ENCODE results near the gene KLHL1. TPM values are rescaled to one million over a fixed set of nuclear protein-coding genes. Genes with fewer than 3 reads are reported as not detected.

Gene KLHL1
- total RNA-seq, 1 experiment from 2014 or later = not detected

DNA sequence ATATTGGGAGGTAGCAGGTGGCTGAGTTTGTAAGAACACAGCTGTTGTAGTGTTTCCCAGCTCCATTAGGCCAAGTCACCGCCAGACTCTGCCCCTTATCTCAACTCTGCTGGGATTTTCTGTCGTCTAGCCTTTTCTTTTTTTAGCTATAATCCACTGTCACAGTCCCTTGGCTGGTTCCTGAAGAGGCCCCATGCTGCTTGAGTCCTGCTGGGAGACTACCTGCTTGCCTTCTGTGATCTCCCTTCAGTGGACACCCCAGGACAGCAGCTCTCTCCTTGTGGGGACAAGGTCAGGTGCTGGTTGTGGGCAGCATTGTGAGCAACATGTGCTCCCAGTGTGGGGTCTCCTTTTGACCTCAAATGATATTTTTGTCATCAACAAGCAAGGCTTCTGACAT lies 195.6 kb downstream of the KLHL1 start (continued):
- TF ChIP-seq, protein P1, sequence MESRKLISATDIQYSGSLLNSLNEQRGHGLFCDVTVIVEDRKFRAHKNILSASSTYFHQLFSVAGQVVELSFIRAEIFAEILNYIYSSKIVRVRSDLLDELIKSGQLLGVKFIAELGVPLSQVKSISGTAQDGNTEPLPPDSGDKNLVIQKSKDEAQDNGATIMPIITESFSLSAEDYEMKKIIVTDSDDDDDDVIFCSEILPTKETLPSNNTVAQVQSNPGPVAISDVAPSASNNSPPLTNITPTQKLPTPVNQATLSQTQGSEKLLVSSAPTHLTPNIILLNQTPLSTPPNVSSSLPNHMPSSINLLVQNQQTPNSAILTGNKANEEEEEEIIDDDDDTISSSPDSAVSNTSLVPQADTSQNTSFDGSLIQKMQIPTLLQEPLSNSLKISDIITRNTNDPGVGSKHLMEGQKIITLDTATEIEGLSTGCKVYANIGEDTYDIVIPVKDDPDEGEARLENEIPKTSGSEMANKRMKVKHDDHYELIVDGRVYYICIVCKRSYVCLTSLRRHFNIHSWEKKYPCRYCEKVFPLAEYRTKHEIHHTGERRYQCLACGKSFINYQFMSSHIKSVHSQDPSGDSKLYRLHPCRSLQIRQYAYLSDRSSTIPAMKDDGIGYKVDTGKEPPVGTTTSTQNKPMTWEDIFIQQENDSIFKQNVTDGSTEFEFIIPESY (IDR thresholded peaks at IDR 0.05; ENCODE audit: extremely low read depth, insufficient replicate concordance, low read length) = no peak
- TF ChIP-seq SIN3A (IDR thresholded peaks at IDR 0.05; ENCODE audit: low read depth) (no peak), POLR2A (IDR thresholded peaks at IDR 0.05; ENCODE audit: borderline replicate concordance, extremely low read depth, insufficient read depth, insufficient read length) (no peak), JUND (IDR thresholded peaks at IDR 0.05) (no peak), FOSL1 (IDR thresholded peaks at IDR 0.05; ENCODE audit: low read depth) (no peak), EGR1 (IDR thresholded peaks at IDR 0.05; ENCODE audit: low read depth) (no peak), EZH2phosphoT487 (IDR thresholded peaks at IDR 0.05; ENCODE audit: borderline replicate concordance) (no peak)
- TF ChIP-seq, protein P2, sequence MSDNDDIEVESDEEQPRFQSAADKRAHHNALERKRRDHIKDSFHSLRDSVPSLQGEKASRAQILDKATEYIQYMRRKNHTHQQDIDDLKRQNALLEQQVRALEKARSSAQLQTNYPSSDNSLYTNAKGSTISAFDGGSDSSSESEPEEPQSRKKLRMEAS (IDR thresholded peaks at IDR 0.05) = no peak

DNA sequence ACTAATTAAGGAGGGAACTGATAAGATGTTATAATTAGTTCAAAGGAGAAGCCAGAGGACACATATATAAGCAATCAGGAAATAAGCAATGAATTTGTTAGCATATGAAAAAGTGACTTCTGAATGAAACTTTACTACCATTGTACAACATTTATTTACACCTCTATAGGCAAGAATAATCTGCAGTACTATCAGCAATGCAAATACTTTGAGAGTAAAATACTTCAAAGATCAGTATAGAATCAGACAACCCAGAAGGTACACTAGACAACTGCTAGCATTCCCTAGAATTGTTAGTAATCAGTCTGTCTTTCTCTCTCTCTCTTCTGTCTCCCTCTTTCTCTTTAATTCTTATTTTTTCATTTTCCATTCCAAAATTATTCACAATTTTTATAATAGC lies 197.5 kb downstream of the KLHL1 start:
- ATAC-seq = no peak
- H3K27me3 ChIP-seq (ENCODE audit: insufficient read depth, low read length) = no peaks in the 10 kb centered on the region
- no peaks in the 10 kb centered on the region for H3K36me3 ChIP-seq (ENCODE audit: control insufficient read depth in 1 of 2, insufficient read depth in 2 of 2, low read length in 2 of 2)
- no peaks in the 10 kb centered on the region for H3K9me2 ChIP-seq (ENCODE audit: insufficient read depth)
- DNase-seq (ENCODE audit: low read depth, low spot score) = no peak
- no peaks in the 10 kb centered on the region for H4K20me1 ChIP-seq (ENCODE audit: insufficient read depth)
- no peak overlapping the region for H3K27ac ChIP-seq (ENCODE audit: low read depth, low read length)
- H3K9ac ChIP-seq (ENCODE audit: low read length) = no peak overlapping the region
- no peaks in the 10 kb centered on the region for H3K9me3 ChIP-seq (ENCODE audit: control insufficient read depth in 1 of 2, insufficient read depth in 1 of 2, low read depth in 1 of 2, low read length in 2 of 2)
- ChIA-PET CTCF (no interaction called here), RAD21 (ENCODE audit: low non-redundant PET in 1 of 2, low total read pairs in 2 of 2, uncharacterized antibody in 2 of 2, unreplicated experiment in 2 of 2) (no interaction called here), POLR2A (no interaction called here)
- no peaks in the 10 kb centered on the region for H3K4me1 ChIP-seq (ENCODE audit: control insufficient read depth in 1 of 2, insufficient read depth in 2 of 2, low read length in 2 of 2)
- H2AFZ ChIP-seq (ENCODE audit: low read depth, low read length, poor library complexity, severe bottlenecking) = no peak overlapping the region
- BruUV-seq (replicated peaks) = no TSS peak
- no peak overlapping the region for H3K4me2 ChIP-seq (ENCODE audit: low read length)
- intact Hi-C loops (cut with micrococcal nuclease) = no loop called here
- no peaks in the 10 kb centered on the region for H3K79me2 ChIP-seq (ENCODE audit: insufficient read depth, low read length)
- H3K4me3 ChIP-seq (replicated peaks in 1 of 2; ENCODE audit: low read depth in 1 of 2, low read length in 2 of 2) = no peak overlapping the region
- TF ChIP-seq POLR2A (IDR thresholded peaks at IDR 0.05; ENCODE audit: borderline replicate concordance, extremely low read depth, insufficient read depth, insufficient read length) (no peak), ELF1 (IDR thresholded peaks at IDR 0.05; ENCODE audit: borderline replicate concordance, low read depth) (no peak), ZFX (IDR thresholded peaks at IDR 0.05) (no peak), CEBPB (IDR thresholded peaks at IDR 0.05; ENCODE audit: low read depth) (no peak), RAD21 (IDR thresholded peaks at IDR 0.05; ENCODE audit: low read depth) (no peak), ZNF274 (IDR thresholded peaks at IDR 0.05; ENCODE audit: low read depth, low read length) (no peak), SRF (IDR thresholded peaks at IDR 0.05; ENCODE audit: low read depth) (no peak), EZH2 (IDR thresholded peaks at IDR 0.05) (no peak), YY1 (IDR thresholded peaks at IDR 0.05; ENCODE audit: extremely low read depth, insufficient replicate concordance, low read depth, low read length) (no peak), FOSL1 (IDR thresholded peaks at IDR 0.05; ENCODE audit: low read depth) (no peak), TCF7L2 (IDR thresholded peaks at IDR 0.05; ENCODE audit: borderline replicate concordance, extremely low read depth, insufficient read depth, insufficient read length) (no peak), EGR1 (IDR thresholded peaks at IDR 0.05; ENCODE audit: low read depth) (no peak), SIN3A (IDR thresholded peaks at IDR 0.05; ENCODE audit: low read depth) (no peak)
- TF ChIP-seq, protein P3, sequence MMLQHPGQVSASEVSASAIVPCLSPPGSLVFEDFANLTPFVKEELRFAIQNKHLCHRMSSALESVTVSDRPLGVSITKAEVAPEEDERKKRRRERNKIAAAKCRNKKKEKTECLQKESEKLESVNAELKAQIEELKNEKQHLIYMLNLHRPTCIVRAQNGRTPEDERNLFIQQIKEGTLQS (IDR thresholded peaks at IDR 0.05) = no peak
- TF ChIP-seq, protein P4, sequence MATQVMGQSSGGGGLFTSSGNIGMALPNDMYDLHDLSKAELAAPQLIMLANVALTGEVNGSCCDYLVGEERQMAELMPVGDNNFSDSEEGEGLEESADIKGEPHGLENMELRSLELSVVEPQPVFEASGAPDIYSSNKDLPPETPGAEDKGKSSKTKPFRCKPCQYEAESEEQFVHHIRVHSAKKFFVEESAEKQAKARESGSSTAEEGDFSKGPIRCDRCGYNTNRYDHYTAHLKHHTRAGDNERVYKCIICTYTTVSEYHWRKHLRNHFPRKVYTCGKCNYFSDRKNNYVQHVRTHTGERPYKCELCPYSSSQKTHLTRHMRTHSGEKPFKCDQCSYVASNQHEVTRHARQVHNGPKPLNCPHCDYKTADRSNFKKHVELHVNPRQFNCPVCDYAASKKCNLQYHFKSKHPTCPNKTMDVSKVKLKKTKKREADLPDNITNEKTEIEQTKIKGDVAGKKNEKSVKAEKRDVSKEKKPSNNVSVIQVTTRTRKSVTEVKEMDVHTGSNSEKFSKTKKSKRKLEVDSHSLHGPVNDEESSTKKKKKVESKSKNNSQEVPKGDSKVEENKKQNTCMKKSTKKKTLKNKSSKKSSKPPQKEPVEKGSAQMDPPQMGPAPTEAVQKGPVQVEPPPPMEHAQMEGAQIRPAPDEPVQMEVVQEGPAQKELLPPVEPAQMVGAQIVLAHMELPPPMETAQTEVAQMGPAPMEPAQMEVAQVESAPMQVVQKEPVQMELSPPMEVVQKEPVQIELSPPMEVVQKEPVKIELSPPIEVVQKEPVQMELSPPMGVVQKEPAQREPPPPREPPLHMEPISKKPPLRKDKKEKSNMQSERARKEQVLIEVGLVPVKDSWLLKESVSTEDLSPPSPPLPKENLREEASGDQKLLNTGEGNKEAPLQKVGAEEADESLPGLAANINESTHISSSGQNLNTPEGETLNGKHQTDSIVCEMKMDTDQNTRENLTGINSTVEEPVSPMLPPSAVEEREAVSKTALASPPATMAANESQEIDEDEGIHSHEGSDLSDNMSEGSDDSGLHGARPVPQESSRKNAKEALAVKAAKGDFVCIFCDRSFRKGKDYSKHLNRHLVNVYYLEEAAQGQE (IDR thresholded peaks at IDR 0.05; ENCODE audit: low read depth) = no peak
- TF ChIP-seq, protein P2 (IDR thresholded peaks at IDR 0.05) = no peak

All from HCT116 (cell line).